Stimulated activated CD8-positive, alpha-beta memory T cell treated with anti-CD3 and anti-CD28 coated beads, Interleukin-4, amount 100 ng/mL, for 4 hours (primary cell): ENCODE data around the gene HOXD4.

Source experiments
- DNase-seq, 2 donors: peaks; one replicate each; pipeline ENCODE4 v3.0.0-alpha.2; 2020; ENCODE audit warnings: low read depth in 2 of 2, low spot score in 1 of 2

Gene HOXD4

DNA sequence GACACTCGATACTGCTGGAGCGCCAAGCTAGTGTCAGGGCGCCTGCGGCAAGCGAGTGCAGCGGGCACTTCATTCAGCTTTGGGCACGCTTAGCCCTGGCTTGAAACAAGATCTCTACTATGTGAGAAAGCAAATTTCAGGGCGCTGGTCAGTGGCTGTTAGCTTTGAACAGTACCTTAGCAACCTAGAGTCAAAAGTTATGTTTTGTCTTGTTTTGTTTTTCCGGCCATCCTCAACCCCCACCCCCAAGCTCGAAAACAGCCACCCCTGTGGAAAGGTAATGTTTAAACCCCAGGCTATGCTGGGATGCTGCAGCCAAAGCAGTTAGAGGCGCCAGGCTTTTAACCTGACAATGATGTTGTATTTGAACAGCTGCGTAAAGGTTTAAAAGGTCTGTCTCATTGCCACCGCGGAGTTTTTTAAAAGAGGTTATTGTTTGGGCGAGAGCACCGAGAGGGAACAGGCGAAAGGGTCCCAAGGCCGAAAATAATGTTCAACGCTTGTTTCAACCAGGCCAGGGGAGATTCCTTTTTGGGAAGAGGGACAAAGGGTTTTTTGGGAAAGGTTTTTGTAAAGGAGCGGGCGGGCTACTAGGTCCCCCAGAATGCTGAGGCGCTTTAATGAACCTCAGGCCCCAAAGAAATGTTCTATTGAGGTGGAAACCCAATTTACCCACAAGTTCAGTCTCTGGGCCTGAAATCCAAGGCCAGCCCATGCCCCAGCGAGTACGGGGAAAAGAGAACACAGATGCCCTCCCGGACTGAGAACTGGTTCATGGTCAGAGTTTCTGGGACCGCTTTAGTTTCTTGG lies 37.0 kb upstream of the HOXD4 start:
- DNase-seq: no peak

DNA sequence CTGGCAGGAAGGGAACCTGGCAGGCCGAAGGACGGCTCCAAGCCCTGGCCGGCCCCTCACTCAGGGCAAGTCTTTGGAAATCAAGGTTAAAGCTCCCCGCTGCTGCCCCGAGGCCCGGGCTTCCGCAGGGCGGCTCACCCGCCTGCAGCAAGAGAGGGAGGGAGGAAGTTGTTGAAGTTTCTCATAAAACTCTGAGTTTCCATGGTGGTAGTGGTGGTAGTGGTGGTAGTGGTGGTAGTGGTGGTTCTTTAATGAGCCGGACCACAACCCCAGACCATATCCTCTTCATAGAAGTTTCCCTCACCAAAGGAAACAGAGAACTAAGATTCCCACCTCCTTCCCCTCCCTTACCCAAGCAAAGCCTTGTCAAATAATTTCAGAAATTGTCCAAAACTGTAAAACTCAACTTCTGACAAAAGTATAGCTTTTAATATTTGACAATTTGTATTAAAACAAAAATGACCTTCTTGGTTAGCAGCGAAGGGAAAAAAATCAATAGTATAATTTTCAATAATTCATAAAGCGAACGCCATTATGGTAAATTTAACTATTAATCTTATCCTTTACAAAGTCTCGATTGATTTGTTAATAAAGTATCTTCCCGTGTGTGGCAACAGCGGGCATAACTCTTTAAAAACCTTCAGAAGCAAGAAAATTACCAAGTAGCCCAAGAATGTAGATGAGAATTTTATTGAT lies 36.3 kb upstream of the HOXD4 start:
- no peak for DNase-seq

DNA sequence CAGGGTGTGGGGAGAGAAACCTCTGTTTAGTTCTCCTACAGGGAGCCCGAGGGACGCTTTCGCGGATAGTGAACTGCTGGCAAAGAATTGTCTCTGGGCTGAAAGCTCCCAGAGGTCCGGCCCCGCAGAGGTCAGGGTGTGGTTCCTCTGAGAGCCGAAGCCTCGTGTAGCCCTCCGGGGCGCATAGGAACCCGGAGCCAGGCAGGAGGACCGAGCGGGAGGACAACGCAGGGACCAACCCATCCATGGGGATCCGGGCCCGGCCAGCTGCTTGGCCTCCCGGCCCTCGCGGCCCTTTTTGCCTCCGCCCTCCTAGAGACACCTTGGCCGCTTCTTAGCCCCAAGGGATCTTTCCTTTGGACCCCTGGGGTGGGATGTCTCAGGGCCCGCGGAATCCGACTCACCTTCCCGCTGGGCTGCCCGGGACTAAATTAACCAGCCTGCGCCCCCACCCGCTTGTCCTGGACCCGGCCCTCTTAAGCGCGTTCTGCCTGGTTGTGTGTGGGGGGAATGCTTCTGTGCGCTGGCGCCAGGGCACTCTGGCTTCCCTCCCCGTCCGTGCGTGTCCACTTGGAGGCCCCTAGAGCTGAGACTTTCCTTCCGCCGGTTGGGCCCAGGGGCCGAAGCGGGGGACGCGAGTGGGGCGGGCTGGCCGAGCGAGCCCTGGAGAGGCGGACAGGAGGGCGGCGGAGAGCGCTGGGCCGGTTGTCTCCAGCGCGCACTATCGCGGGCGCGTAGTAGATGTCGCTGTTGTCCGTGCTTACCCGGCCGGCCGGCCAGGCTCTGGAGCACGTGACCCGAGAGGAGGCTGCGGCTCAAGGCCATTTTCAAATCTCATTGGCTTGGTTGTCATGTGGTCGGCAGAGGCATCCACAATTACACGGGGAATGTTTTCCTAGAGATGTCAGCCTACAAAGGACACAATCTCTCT lies 35.2 kb upstream of the HOXD4 start, which contains the start of gene HOXD10:
HOXD10 (plus strand) TSS at position 896 of the 931 bp plus-strand sequence. CDS start 56 bp downstream, outside the sequence.
- no peak for DNase-seq

DNA sequence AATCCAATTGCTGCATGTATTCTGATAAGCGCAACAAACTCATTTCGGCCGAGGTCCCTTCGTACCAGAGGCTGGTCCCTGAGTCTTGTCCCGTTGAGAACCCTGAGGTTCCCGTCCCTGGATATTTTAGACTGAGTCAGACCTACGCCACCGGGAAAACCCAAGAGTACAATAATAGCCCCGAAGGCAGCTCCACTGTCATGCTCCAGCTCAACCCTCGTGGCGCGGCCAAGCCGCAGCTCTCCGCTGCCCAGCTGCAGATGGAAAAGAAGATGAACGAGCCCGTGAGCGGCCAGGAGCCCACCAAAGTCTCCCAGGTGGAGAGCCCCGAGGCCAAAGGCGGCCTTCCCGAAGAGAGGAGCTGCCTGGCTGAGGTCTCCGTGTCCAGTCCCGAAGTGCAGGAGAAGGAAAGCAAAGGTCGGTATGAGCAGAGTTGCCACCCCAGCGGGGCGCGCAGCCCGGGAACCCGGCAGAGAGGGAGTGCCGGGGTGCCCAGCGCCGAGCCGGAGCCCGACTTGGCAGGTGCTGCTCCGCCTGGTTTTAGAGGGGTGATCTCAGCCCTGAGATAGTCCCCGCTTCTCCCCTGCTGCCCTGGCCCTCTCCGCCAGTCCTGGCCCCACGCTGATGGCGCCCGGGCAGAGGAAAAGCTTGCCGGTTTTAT lies 34.1 kb upstream of the HOXD4 start:
- DNase-seq: no peak

DNA sequence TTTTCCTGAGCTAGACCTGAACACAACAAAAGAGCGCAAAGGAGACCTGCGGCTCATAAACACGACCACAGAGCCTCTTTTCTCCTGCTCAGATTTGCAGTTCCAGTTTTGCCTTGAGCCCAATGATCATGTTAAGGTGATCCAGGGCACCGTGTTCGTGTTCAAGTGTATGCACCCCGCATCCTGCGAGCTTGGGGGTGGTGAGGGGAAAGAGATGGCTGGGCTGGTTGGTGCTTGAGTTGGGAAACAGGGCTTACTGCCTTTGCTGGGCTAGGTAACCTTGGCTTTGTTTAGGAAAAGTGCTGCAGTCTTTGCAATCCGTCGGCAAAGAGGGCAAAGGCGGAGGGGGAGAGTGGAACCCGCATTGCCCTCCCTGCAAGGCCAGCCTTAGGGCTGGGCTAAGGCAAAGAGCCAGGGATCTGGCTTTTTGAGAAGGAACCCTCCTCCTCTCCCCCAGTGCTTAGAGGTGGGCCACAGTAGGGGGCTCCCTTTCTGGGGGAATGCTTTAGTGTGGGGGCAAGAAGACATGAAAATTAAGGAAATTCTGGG lies 33.5 kb upstream of the HOXD4 start:
- DNase-seq: no peak

DNA sequence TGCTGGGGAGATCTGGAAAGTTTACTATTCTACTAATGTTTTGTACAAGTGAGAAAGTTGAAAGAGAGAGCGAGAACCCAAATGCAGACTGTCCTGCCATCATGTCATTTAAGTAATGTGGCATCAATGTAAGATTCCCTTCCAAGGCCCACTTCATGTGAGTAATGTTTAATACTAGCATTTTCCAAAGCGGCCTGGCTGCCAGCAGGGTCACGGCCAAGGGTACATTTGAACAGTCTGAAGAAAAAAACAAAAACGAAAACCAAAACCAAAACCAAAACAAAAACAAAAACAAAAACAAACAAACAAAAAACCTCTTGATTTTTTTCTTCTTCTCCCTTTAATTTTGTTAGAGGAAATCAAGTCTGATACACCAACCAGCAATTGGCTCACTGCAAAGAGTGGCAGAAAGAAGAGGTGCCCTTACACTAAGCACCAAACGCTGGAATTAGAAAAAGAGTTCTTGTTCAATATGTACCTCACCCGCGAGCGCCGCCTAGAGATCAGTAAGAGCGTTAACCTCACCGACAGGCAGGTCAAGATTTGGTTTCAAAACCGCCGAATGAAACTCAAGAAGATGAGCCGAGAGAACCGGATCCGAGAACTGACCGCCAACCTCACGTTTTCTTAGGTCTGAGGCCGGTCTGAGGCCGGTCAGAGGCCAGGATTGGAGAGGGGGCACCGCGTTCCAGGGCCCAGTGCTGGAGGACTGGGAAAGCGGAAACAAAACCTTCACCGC lies 32.6 kb upstream of the HOXD4 start:
- no peak for DNase-seq

DNA sequence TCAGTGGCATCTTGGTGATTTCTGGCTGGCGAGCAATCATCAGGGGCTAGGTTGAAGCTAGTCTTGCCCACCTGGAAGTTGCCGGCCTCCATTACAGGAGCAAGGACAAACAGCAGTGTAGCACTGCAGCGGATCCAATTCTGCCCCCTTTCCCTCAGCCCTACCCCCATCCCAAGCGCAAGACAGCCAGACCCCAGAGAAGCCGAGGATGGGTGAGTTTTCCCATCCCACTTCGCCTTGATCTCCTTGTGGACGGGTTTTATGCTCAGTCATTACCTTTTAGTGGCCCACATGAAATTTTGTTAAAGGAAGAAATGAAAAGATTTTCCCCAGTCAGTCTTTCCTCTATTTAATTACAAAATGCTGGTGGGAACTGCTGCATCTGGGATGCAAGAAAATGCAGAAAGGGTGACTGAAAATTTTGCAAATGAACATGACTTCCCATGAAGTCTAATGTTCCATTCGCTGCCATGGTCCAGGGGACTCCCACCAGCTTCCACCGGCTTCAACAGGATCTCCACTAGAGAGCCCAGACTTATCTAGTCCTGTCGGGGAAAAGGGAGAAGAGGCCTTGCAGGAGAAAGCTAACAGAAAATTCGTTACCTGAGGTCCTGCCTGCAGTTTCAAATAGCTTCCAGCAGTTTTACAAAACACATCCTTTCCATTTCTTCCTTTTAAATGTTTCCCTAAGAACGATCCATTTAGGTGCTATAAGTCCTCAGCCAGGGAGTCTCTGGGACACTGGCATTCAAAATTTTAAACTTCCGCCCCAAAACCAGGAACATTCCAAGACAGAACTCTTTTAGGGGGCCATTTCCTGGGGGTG lies 30.8 kb upstream of the HOXD4 start:
- DNase-seq: no peak

DNA sequence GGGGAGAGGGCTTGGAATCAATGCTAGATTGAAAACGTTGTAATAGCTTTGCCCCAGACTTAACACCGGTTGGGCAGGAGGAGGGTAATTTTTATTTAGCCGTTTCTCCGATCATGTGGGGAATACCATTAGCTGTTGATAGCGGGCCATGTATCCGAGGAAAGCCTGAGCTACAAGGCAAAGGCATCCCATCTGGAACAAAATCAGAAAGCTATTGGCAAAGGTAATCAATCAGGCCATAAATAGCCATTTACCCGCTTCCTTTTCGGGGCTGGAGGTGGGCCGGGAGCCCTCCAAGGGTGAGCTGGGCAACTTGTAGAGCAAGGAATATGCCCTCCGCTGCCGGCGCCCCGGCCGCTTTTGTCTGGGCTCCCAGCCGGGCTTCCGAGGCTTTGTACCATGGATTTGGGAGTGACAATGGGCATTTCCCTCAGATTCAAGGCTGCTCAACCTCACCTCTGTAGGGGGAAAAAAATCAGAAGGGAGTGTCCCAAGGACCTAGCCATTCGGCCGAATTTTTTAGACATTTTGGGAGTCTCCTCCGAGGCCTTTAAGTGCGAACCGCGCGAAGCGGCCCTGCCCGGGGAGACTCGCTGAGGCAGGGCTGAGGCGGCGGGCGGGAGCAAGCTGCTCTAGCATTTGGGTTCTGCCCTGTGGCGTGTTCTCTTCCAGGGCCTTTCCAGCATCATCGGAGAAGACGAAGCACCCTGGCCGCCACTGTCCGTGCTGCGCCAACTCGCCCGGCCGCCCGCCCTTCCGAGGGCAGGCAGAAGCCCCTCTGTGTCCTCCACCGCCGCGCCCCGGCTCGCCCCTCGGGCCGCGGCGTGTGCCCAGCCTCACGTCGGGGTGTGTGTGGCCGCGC lies 29.9 kb upstream of the HOXD4 start:
- no peak for DNase-seq

DNA sequence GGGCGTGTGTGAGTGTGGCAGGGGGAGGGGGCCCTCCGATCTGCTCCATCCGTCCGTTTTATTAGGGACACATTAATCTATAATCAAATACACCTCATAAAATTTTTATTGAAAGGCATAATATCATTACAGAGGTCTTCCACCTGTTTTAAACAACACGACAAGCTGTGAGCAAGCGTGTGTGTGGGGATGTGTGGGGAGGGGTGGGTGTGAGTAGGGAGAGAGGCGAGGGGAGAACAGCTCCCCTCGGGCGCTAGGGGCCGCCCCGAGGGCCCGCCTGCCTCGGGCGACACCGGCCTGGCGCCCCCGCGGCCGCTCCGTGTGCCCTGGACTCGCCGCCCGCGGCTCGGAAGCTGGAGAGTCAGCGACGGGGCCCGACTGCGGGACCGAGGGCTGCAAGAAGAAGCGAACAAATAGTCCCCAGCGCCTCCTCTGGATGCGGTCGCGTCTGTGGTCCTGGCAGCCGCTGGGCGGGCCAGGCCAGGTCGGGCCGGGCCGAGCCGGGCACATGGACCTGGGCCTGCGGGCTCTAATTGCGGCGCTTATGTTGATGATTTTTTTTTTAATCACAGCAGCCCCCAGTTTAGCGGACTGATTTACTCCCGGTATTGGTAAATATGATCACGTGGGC lies 29.2 kb upstream of the HOXD4 start:
- no peak for DNase-seq

DNA sequence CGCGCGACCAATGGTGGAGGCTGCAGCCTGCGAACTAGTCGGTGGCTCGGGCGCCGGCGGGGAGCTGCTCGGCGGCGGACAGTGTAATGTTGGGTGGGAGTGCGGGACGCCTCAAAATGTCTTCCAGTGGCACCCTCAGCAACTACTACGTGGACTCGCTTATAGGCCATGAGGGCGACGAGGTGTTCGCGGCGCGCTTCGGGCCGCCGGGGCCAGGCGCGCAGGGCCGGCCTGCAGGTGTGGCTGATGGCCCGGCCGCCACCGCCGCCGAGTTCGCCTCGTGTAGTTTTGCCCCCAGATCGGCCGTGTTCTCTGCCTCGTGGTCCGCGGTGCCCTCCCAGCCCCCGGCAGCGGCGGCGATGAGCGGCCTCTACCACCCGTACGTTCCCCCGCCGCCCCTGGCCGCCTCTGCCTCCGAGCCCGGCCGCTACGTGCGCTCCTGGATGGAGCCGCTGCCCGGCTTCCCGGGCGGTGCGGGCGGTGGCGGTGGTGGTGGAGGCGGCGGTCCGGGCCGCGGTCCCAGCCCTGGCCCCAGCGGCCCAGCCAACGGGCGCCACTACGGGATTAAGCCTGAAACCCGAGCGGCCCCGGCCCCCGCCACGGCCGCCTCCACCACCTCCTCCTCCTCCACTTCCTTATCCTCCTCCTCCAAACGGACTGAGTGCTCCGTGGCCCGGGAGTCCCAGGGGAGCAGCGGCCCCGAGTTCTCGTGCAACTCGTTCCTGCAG lies 28.5 kb upstream of the HOXD4 start, which contains the start of gene HOXD9:
HOXD9 (plus strand) TSS at position 37 of the 728 bp plus-strand sequence; CDS start at position 87, 50 bp downstream.
- DNase-seq: no peak

DNA sequence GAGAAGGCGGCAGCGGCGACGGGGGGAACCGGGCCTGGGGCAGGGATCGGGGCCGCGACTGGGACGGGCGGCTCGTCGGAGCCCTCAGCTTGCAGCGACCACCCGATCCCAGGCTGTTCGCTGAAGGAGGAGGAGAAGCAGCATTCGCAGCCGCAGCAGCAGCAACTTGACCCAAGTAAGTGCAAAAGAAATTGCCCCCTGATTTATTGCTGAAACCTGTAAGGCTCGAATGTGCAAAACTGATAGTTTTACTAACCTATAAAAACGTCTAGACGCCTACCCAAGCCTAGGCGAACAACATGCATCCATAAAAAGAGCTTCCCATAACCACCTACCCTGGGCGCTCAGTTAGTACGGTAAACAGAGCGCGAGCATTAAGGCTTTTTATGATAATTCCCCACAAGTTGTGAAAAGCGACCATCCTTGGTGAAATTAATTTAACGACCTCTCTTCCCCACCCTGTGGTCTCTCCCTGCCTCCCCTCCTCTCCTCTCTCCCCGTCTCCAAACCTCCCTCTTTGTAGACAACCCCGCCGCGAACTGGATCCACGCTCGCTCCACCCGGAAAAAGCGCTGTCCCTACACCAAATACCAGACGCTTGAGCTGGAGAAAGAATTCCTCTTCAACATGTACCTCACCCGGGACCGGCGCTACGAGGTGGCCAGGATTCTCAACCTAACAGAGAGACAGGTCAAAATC lies 27.8 kb upstream of the HOXD4 start:
- DNase-seq: no peak

DNA sequence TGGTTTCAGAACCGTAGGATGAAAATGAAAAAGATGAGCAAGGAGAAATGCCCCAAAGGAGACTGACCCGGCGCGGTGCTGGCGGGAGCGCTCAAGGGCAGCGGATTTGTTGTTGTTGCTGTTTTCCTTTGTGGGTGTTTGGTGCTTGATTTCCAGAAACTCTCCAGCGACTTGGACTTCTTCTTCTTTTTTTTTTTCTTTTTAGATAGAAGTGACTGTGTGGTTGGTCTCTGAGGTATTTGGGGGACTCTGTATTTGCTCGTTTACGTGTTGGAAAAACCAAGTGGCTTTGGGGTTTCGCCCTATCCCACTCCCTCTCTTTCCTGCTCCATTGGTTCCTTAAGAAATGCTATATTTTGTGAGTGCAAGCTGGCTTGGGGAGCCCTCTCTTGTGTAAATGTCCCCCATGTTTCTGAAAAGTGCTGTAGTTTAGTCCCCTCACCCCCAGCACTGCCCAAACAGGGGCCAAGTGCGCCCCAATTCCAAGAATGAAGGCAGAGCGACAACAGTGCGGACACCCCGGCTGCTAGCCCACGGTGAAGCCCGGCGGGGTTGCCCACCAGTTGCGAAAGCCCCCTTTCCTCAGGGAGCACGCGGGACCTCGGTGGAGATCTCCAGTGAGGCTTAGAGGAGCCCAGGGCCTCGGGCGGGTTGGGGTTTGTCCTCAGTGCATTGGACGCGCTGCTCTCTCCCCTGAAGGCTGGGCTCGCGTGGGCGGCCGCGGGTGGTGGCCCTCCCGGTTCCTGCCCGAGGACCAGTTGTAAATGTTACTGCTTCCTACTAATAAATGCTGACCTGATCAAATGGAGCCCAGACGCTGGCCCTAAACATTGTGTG lies 27.0 kb upstream of the HOXD4 start:
- DNase-seq: no peak

DNA sequence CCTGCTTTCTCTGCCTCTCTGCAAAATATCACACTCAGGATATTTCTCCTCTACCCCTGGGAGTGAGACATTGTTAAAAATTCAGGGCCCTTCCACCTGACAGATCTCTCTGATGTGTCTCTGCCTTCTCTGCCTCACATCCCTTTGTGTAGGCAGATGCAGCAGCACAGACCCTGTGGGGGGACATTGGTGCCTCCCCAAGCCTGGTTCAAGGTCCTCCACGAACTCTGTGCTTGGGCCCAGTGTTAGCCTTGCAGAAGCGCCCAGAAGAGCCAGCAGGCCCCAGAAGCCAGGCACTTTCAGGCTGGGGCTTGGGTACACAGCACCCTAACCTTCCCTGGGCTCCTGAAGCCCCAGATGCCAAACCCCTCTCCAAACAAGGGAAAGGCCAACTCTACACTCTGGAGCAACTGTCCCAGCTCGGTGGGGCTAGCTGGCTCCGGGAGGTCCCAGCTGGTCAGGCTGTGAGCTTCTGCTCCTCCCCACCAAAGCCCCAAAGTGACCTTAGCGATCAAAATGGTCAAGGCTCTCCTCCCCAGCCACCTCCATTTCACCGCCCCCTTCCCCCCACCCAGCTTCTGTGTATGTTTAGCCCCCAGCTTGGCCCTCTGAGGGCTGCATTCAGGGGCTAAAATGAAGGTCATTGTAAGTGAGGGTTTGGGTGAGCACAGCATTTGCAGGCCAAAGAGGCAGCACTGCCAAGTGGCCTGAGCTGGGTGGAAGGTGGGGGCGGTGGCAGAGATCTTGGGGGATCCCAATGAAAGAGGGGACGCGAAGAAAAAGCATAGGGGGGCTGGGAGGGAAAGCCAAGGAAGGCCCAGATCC lies 26.2 kb upstream of the HOXD4 start:
- DNase-seq: no peak

DNA sequence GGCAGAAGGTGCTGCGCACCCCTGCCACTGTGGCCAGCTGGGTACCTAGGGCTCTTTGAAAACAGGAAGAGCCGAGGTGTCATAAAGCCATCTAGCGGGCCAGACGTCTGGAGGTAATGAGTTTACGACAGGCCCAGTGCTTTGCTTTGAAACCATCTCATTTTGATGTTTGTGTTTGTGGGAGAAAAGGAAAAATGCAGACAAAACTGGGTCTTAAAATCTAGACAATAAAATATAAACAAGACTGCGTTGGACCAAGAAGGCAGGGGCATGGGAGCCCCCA lies 25.6 kb upstream of the HOXD4 start:
- DNase-seq: no peak
